ENCODE measurements around the gene HCRTR1.

Gene HCRTR1

DNA sequence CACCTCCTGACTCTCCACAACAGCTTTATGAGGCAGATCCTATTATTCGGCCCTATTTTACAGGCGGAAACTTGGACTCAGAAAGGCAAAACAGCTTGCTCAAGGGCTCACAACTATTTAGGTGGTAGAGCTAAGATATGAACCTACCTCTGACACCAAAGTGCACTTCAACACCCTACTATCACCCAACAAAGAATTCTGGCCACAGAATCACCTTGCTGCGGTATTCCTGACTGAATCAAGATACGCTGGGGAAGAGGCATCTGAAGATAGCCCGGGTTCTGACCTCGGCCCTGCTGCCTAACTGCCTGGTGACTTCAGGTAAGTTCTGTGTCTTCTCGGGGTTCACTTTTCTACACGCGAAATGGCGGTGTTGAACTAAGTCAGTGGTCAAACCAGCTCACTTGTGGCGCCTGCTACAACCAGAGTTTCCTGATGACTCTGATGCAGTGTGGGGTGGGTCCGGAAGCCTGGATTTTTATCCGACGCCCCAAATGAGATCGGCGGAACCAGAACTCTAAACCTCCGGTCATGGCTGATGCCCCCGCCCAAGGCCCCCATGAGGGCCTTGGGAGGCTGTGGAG, 26.6 kb downstream of the HCRTR1 start:
- no peak for DNase-seq (ENCODE audit: low read depth in 1 of 2, low spot score in 1 of 2)
- in situ Hi-C loops (cut with HindIII; ENCODE audit: low pct_unique_long_range_greater_than_20kb, low sequenced_read_pairs) = no loop called here
- TF ChIP-seq JUND (IDR thresholded peaks at IDR 0.05; ENCODE audit: low read depth) = no peak

DNA sequence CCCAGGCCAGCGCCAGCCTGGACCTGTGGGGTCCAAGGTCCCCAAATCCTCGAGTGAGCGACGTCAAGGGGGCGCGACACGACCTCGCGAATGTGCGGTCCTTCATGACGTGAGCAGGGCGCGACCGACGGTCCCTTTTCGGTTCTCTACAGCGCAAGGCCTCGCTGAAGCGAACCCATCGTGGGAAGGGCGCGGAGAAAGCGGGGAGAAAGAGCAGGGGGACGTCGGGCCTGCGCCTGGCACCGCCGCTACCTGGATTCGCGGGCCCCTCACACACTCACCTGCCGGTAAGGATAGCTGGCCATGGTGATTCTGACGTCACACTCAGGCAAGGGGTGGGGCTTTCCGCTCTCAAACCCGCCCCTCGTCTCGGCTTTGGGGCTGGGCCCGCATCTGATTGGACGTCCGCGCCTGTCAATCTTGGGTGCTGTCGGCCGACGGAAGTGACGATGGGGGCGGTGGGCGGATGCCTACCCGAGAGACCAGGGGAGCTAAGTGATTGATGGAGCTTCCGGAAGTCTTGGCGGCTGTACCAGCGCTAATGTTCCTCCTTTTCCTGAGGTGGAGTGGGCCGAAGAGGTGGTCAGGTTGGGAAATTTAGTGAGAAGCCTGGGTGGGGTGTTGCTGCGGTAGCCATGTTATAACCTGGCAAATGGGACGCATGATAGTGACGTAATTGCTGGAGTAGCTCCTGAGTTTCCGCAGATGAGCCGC, 27.2 kb downstream of the HCRTR1 start, which contains the start of gene PEF1:
Gene PEF1 (minus strand): TSS at position 317 of the 714 bp plus-strand sequence. CDS start 12 bp downstream, at position 305.
- no peak for TF ChIP-seq JUND (IDR thresholded peaks at IDR 0.05; ENCODE audit: low read depth)
- peak; percentile 91 to 97 for DNase-seq (ENCODE audit: low read depth in 1 of 2, low spot score in 1 of 2)
- in situ Hi-C loops (cut with HindIII; ENCODE audit: low pct_unique_long_range_greater_than_20kb, low sequenced_read_pairs) = no loop called here

DNA sequence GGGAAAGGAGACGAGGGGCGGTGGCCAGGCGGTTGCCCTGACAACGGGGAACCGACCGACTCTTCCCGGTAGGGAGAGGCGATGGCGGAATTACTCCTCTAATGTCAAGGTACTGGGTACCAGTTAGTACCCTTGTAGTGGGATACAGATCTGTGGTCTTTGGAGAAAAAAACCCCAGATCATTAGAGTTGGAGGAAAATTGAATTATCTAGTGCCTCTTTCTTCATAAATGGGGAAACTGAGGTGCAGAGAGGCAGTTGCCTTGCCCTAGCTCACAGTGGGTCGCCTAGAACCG, 27.7 kb downstream of the HCRTR1 start:
- in situ Hi-C loops (cut with HindIII; ENCODE audit: low pct_unique_long_range_greater_than_20kb, low sequenced_read_pairs) = no loop called here
- TF ChIP-seq JUND (IDR thresholded peaks at IDR 0.05; ENCODE audit: low read depth) = no peak
- DNase-seq (ENCODE audit: low read depth in 1 of 2, low spot score in 1 of 2) = no peak

DNA sequence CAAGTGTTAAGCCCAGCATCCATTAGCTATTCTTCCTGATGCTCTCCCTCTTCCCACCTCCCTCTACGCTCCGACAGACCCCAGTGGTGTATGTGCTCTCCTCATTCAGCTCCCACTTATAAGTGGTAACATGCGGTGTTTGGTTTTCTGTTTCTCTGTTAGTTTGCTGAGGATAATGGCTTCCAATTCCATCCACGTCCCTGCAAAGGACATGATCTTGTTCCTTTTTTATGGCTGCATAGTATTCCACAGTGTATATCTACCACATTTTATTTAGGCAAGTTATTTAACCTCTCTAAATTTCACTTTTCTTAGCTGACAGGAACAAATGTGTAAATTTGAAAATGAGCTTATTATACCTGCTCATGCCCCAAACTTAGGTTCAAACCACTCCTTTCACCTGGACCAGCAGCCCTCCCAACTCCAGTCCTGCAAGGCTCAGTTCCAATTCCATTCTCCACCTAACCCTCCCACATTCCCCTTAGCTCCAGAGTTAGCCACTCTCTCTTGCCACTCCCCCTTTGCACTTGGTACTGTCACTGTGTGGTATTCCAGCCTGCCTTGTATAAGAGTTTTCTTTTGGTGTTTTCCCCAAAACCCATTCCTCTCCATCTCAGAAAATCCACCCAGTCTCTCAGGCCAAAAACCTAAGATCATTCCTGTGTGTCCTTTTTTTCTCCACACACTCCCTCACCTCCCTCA, 28.9 kb downstream of the HCRTR1 start:
- no peak for DNase-seq (ENCODE audit: low read depth in 1 of 2, low spot score in 1 of 2)
- TF ChIP-seq JUND (IDR thresholded peaks at IDR 0.05; ENCODE audit: low read depth) = no peak
- in situ Hi-C loops (cut with HindIII; ENCODE audit: low pct_unique_long_range_greater_than_20kb, low sequenced_read_pairs) = no loop called here

DNA sequence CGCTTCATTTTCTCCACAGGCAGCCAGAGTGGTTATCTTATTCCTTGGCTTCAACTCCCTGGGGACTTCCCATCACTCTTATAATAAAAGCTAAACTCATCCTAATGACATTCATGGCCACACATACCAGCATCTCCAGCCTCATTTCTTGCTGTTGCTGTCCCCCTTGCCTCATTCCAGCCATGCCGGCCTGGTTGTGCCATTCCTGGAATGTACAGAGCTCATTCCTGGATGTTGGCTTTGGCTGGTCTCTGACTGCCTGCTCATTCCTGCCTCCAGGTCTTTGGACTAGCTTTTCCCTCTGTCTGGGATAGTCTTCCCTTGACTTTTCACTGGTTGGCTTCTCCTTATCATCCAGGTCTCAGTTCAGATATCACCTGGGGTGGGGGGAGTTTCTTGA, 29.6 kb downstream of the HCRTR1 start:
- no peak for TF ChIP-seq JUND (IDR thresholded peaks at IDR 0.05; ENCODE audit: low read depth)
- no peak for DNase-seq (ENCODE audit: low read depth in 1 of 2, low spot score in 1 of 2)
- in situ Hi-C loops (cut with HindIII; ENCODE audit: low pct_unique_long_range_greater_than_20kb, low sequenced_read_pairs) = no loop called here

DNA sequence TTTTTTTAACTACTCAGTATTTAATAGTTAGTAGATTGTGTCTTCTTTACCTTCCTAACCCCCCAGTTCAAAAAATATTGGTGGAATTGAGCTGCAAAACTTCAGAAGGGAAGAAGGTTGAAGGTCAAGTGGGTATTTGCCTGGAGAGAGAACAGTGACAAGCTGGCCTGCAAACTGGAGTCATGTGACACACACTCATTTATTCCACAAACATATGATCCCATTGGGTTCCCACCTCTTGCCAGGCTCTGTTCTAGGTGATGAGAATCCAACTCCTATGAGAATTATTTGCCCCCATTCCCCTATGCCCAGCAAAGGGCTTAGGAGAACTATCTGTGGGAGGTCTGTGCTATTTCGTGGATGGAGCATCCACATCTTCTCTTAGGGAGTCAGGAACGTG, 30.7 kb downstream of the HCRTR1 start:
- no peak for TF ChIP-seq JUND (IDR thresholded peaks at IDR 0.05; ENCODE audit: low read depth)
- DNase-seq (ENCODE audit: low read depth in 1 of 2, low spot score in 1 of 2) = no peak
- in situ Hi-C loops (cut with HindIII; ENCODE audit: low pct_unique_long_range_greater_than_20kb, low sequenced_read_pairs) = no loop called here

DNA sequence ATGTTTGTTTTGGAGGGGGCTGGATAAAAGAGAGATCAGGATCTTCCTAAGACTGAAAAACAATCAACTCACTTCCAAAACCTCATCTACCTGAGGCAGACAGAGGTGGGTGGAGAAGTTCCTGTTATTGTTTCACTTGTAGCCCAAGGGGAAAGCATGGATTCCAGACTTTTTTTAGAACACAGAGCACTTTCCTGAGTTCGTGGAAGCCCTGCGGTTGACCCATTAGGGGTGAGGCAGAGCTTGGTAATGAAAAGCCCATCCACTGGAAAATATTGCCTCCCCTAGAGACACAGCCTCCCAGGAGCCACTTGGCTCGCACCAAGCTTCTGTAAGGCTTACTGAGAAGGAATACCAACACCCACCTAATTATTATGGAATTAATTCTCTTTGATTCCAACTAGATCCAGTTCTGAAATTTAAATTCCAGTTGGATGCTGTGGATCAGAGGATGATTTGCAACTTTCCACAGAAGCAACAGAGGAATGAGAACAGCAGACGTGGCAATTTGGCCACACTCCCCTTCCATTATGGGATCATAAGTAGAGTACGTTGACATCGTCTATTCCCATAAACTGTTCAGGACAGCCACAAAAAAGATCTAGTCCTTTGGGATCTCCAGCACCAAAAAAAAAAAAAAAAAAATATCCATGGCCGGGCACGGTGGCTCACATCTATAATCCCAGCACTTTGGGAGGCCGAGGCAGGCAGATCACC, 31.3 kb downstream of the HCRTR1 start:
- TF ChIP-seq JUND (IDR thresholded peaks at IDR 0.05; ENCODE audit: low read depth) = no peak
- no peak for DNase-seq (ENCODE audit: low read depth in 1 of 2, low spot score in 1 of 2)
- in situ Hi-C loops (cut with HindIII; ENCODE audit: low pct_unique_long_range_greater_than_20kb, low sequenced_read_pairs) = no loop called here

DNA sequence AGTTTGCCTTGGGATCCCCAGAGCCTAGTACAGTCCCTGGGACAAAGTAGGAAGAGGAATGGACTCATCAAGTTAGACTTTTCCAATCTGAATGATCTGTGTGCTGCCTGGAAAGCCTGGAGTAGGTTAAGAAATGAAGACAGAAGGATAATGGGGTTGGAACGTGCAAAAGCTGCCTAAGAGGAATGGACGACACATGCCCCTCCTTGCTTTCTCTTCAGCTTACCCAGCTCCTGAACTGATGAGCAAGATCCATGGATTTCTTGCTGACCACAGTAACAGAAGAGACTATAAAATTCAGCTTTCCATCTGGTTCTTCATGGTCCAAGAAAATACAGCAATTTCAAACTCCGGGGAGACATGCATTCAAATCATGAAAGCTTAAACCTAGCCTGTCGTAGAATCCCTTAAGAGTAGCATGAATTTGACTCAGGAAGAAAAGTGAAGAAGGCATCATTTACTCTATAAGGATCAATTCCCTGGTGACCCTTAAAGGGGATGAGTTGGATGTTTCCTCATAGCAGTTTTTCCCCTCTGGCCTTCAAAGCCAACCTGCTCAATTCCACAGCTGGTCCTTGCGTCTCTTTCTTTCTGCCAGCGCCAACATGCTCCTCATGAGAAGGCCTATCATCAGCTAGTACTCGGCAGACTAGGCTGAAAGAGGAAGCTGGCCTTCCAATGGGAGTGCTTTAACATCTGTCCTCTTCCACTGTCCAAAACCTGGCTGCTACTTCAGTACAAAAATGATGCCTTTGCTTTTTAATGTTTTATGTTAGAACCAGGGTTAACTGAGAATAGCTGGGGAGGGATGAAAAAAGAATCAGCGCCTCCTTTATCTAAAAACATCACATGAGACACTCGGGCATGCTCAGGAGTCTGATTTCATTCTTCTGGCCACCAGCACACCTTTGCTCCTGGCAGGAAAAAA, 32.9 kb downstream of the HCRTR1 start:
- in situ Hi-C loops (cut with HindIII; ENCODE audit: low pct_unique_long_range_greater_than_20kb, low sequenced_read_pairs) = no loop called here
- no peak for TF ChIP-seq JUND (IDR thresholded peaks at IDR 0.05; ENCODE audit: low read depth)
- DNase-seq (ENCODE audit: low read depth in 1 of 2, low spot score in 1 of 2) = no peak

DNA sequence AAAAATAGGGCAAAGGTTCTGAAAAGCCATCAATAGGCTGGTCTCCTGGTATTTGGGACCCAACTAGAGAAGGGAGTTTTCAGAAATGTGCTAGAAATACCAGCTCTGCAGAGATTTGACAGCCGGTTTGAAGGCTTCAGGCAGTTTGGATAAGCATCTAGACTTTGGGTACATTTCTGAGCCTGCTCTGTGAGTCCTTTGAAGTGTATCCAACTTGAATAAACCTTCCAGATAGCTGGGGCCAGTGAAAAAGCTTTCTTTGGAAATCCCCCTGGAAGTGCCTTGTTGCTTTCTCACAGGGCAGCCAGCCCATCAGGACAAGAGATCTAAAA, 33.6 kb downstream of the HCRTR1 start:
- TF ChIP-seq JUND (IDR thresholded peaks at IDR 0.05; ENCODE audit: low read depth) = no peak
- in situ Hi-C loops (cut with HindIII; ENCODE audit: low pct_unique_long_range_greater_than_20kb, low sequenced_read_pairs) = no loop called here
- peak in 1 of 2 experiments; percentile 48 for DNase-seq (ENCODE audit: low read depth in 1 of 2, low spot score in 1 of 2)

DNA sequence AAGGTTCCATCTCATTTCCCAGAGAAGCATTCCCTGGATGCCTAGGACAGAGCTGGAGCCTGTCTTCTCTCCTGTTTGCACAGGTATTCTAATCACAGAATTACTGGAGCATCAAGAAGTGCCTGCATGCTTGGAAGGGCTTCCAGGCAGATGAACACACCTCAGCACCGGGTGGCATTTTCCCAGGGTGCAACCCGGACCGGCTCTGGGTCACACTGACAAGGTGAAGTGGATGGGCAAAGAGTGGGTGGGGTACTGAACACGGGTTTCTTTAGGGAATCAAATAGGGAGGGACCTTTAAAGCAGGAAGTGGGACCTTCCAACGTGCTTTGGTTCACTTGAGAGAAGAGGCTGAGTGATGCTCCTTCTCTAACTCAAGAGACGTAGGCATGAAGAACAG, 34.3 kb downstream of the HCRTR1 start:
- no peak for TF ChIP-seq JUND (IDR thresholded peaks at IDR 0.05; ENCODE audit: low read depth)
- no peak for DNase-seq (ENCODE audit: low read depth in 1 of 2, low spot score in 1 of 2)
- in situ Hi-C loops (cut with HindIII; ENCODE audit: low pct_unique_long_range_greater_than_20kb, low sequenced_read_pairs) = no loop called here

DNA sequence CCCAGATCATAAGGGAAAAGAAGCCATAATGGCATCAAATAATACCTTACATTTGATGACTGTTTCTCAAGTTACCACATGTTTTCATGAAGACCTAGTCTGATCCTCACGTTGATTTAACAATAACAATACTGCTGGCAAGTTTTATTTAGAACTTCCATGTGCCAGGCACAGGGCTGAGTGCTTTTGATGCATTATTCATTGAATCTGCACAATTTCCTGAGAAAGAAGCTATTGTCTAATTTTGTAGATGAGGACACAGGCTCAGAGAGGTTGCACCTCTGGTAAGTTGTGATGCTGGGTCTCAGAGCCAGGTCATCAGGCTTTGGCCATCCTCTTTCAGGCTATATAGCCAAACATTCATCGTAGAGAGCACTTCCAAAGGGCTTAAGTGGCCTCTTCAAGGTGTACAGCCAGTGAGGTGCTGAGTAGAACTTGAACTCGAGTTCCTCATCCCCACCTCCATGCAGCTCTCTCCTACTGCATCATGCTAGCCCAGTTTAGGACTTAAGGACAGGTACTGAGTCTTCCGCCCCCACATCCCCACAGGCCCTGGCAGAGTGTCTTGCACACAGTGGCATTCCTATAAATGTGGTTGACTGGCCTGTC, 35.5 kb downstream of the HCRTR1 start:
- in situ Hi-C loops (cut with HindIII; ENCODE audit: low pct_unique_long_range_greater_than_20kb, low sequenced_read_pairs) = no loop called here
- TF ChIP-seq JUND (IDR thresholded peaks at IDR 0.05; ENCODE audit: low read depth) = no peak
- no peak for DNase-seq (ENCODE audit: low read depth in 1 of 2, low spot score in 1 of 2)
